Sigmoid colon (tissue), 4 donors: ENCODE measurements around the gene VPS50.

Experiments used
- POLR2A ChIP-seq, 2 donors: fragments of 450-650 bp; IDR thresholded peaks; one replicate each; pipeline ENCODE4 v1.6.1; 2016; ENCODE audit warnings: antibody characterized with exemption in 2 of 2, mild to moderate bottlenecking in 2 of 2, moderate library complexity in 2 of 2
- POLR2AphosphoS5 ChIP-seq, 4 donors: sonication (generic); formaldehyde crosslinking; IDR thresholded peaks; one replicate each; pipeline ENCODE4 v1.6.1; 2017; ENCODE audit warnings: antibody characterized with exemption in 4 of 4
- TF ChIP-seq, protein P1 (sequence below), 4 experiments: fragments of 450-650 bp in 3 of 4; fragments of 200-600 bp in 1 of 4; IDR thresholded peaks; one replicate each; pipeline ENCODE4 v1.5.1; 2016 to 2019; ENCODE audit warnings: antibody characterized with exemption in 4 of 4, mild to moderate bottlenecking in 3 of 4, moderate library complexity in 2 of 4

DNA sequence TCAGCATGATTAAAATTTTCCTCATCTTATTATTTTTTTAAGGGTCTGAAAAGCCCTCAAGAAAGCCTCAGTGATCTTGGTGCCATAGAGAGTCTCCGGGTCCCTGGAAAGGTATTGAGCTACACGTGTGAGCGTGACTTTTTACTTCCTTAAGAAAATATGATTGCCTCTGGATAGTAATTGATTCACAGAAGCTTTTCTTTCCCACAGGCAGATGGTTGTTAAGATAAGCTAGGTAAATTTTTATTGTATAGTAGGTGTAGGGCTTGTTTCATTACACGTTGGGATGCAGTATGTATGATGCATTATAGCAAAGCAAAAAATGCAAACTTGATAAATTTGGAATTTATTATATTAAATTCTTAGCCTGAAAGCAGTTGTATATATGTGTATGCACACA, 7.7 kb downstream of the VPS50 start:
- TF ChIP-seq, protein P1, sequence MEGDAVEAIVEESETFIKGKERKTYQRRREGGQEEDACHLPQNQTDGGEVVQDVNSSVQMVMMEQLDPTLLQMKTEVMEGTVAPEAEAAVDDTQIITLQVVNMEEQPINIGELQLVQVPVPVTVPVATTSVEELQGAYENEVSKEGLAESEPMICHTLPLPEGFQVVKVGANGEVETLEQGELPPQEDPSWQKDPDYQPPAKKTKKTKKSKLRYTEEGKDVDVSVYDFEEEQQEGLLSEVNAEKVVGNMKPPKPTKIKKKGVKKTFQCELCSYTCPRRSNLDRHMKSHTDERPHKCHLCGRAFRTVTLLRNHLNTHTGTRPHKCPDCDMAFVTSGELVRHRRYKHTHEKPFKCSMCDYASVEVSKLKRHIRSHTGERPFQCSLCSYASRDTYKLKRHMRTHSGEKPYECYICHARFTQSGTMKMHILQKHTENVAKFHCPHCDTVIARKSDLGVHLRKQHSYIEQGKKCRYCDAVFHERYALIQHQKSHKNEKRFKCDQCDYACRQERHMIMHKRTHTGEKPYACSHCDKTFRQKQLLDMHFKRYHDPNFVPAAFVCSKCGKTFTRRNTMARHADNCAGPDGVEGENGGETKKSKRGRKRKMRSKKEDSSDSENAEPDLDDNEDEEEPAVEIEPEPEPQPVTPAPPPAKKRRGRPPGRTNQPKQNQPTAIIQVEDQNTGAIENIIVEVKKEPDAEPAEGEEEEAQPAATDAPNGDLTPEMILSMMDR (IDR thresholded peaks at IDR 0.05): no peak
- TF ChIP-seq POLR2A (IDR thresholded peaks at IDR 0.05) (no peak), POLR2AphosphoS5 (IDR thresholded peaks at IDR 0.05) (no peak)
